Suprapubic skin (tissue), 4 donors: ENCODE measurements around the gene TMC4.
"Not testable (repeated sequence)": the region's sequence is repeated elsewhere in the genome, so short reads cannot be mapped to it uniquely, and the experiment has no call there.

Source experiments
- CTCF ChIP-seq, 2 donors: fragments of 200-600 bp in 1 of 2; fragments of 450-650 bp in 1 of 2; sonication (generic) in 1 of 2; IDR thresholded peaks; one replicate each; pipeline ENCODE4 v1.5.1; 2016 to 2019; ENCODE audit warnings: antibody characterized with exemption in 2 of 2, mild to moderate bottlenecking in 1 of 2, moderate library complexity in 1 of 2
- EP300 ChIP-seq: sonication (generic); formaldehyde crosslinking; IDR thresholded peaks from one replicate; pipeline ENCODE4 v1.6.1; 2017; ENCODE audit warnings: antibody characterized with exemption
- POLR2A ChIP-seq, 2 donors: fragments of 450-650 bp; IDR thresholded peaks; one replicate each; pipeline ENCODE4 v1.6.1; 2017; ENCODE audit warnings: antibody characterized with exemption in 2 of 2, mild to moderate bottlenecking in 2 of 2, moderate library complexity in 2 of 2
- POLR2AphosphoS5 ChIP-seq, 3 donors: sonication (generic); formaldehyde crosslinking; IDR thresholded peaks; one replicate each; pipeline ENCODE4 v1.6.1; 2017; ENCODE audit warnings: antibody characterized with exemption in 3 of 3

- not testable (repeated sequence) for TF ChIP-seq POLR2A (IDR thresholded peaks at IDR 0.05); CTCF (IDR thresholded peaks at IDR 0.05); EP300; POLR2AphosphoS5 (IDR thresholded peaks at IDR 0.05)
These were observed 8.9 kb upstream of the TMC4 start for GRCh38 chr19:54181894-54182293.
